ENCODE data around the gene DYNLT3. TPM values are rescaled to one million over a fixed set of nuclear protein-coding genes. Genes with fewer than 3 reads are reported as not detected.

Gene DYNLT3
- total and polyA plus RNA-seq, 12 donors, result 10.2 to 27.6 (median 21.0) TPM

DNA sequence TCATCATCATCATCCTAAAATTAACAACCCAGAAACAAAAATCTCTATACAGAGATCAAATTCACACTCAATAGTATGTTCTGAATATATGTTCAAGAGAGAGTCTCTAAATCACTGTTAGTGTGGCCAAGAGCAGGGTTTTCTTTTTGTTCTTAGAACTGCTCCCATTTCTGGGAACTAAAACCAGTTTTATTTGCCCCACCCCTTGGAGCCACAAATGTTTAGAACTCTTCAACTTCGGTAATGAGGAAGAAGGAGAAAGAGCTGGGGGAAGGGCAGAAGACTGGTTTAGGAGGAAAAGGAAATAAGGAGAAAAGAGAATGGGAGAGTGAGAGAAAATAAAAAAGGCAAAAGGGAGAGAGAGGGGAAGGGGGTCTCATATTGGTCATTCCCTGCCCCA is 35.3 kb downstream of the DYNLT3 start:
- no peak for DNase-seq
- TF ChIP-seq CTCF (IDR thresholded peaks at IDR 0.05), result no peak
- Histone ChIP-seq H3K27ac (peak overlapping the region in 1 of 10 donors; percentile 41), H3K9me3 (no peaks in the 10 kb centered on the region), H3K4me3 (no peak overlapping the region), H3K36me3 (peaks cover 0 to 24% (median 0%) of the 10 kb centered on the region in 9 donors), H3K4me1 (peaks cover 0 to 13% (median 0%) of the 10 kb centered on the region in 9 donors), H3K27me3 (peaks cover 0 to 42% (median 0%) of the 10 kb centered on the region in 7 donors)
- ATAC-seq, result no peak
- intact Hi-C loops (cut with DNase I), result no loop called here
- WGBS, 2 donors, result 40 to 43% methylated on average over 1 of the region's 1 CpG

DNA sequence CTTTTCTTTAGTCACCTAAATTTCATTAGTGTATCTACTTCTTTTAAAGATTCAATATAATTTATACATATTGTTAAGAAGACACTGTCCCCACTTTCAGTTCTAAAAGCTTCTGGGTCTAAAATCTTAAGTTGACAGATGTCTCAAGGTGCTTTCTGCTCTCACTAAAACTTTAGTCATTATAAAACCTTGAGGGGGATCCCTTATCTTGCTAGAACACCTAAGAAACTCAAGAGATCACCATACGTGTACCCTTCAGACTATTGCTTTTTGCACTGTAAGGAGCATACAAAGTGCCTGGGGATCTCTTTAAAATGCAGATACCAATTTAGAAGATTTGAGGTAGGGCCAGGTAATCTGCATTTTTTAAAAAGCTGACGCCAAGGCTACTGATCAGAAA is 37.4 kb downstream of the DYNLT3 start:
- no peak for DNase-seq
- ATAC-seq, result no peak
- intact Hi-C loops (cut with DNase I), result no loop called here
- Histone ChIP-seq H3K9me3 (no peaks in the 10 kb centered on the region), H3K4me3 (no peak overlapping the region), H3K4me1 (peaks cover 0 to 13% (median 0%) of the 10 kb centered on the region in 9 donors), H3K27me3 (peaks cover 0 to 32% (median 0%) of the 10 kb centered on the region in 7 donors), H3K36me3 (peaks cover 0 to 30% (median 0%) of the 10 kb centered on the region in 9 donors), H3K27ac (no peak overlapping the region)
- 88 to 90% methylated on average over 2 of the region's 2 CpGs for WGBS, 2 donors
- TF ChIP-seq CTCF (IDR thresholded peaks at IDR 0.05), result no peak

- H3K36me3 ChIP-seq, result peaks cover 0 to 12% (median 0%) of the 10 kb centered on the region in 9 donors
- TF ChIP-seq CTCF (IDR thresholded peaks at IDR 0.05), result no peak
- H3K4me1 ChIP-seq, result peaks cover 0 to 12% (median 0%) of the 10 kb centered on the region in 9 donors
- peaks cover 0 to 26% (median 0%) of the 10 kb centered on the region in 7 donors for H3K27me3 ChIP-seq
- no peak for ATAC-seq
- H3K27ac ChIP-seq, result no peak overlapping the region
- intact Hi-C loops (cut with DNase I), result no loop called here
- no peak overlapping the region for H3K4me3 ChIP-seq
- H3K9me3 ChIP-seq, result no peaks in the 10 kb centered on the region
- 95 to 97% methylated on average over 2 of the region's 2 CpGs for WGBS, 2 donors
- DNase-seq, result no peak
Measured at GRCh38 chrX:37803057-37803456, 44.3 kb downstream of the DYNLT3 start.

GRCh38 chrX:37802028-37802427 is 45.3 kb downstream of the DYNLT3 start:
- Histone ChIP-seq H3K36me3 (peaks cover 0 to 6% (median 0%) of the 10 kb centered on the region in 9 donors), H3K27ac (peak overlapping the region in 1 of 10 donors; percentile 21), H3K27me3 (peaks cover 0 to 26% (median 0%) of the 10 kb centered on the region in 7 donors), H3K9me3 (no peaks in the 10 kb centered on the region), H3K4me1 (peaks cover 0 to 18% (median 0%) of the 10 kb centered on the region in 9 donors), H3K4me3 (no peak overlapping the region)
- DNase-seq, result no peak
- no peak for ATAC-seq
- intact Hi-C loops (cut with DNase I), result no loop called here
- no peak for TF ChIP-seq CTCF (IDR thresholded peaks at IDR 0.05)

All from heart right ventricle (tissue), 16 donors.